WTC11 (cell line): ENCODE results near the gene CRYZ. TPM values are rescaled to one million over a fixed set of nuclear protein-coding genes. Genes with fewer than 3 reads are reported as not detected.

Experiments used
- ATAC-seq: fragments of 200-7000 bp; cut with Tn5 transposase; 2 replicates; pipeline ENCODE4 v1.10.0; 2021; ENCODE audit warnings: mild to moderate bottlenecking, moderate library complexity
- CTCF ChIA-PET: fragments of 300-600 bp; sonication (Branson Sonifier 250); formaldehyde crosslinking; loops from one replicate; lab custom pipeline; 2021; ENCODE audit warnings: antibody characterized with exemption; lab: Charles Lee
- POLR2A ChIA-PET: fragments of 350-600 bp; sonication (Branson Sonifier 250); formaldehyde crosslinking; loops from one replicate; lab custom pipeline; 2021; ENCODE audit warnings: antibody characterized with exemption; lab: Charles Lee
- DNase-seq: peaks from one replicate; pipeline ENCODE4 v3.0.0; 2021; ENCODE audit warnings: low spot score
- H3K27ac Mint-ChIP-seq: 2 replicates; pipeline ENCODE4 v1.8.0; 2021; ENCODE audit warnings: mixed read lengths
- H3K27me3 Mint-ChIP-seq: 2 replicates; pipeline ENCODE4 v1.8.0; 2021; ENCODE audit warnings: low read depth, mild to moderate bottlenecking, moderate library complexity, mixed read lengths
- H3K36me3 Mint-ChIP-seq: 2 replicates; pipeline ENCODE4 v1.8.0; 2021; ENCODE audit warnings: mixed read lengths
- H3K4me1 Mint-ChIP-seq: 2 replicates; pipeline ENCODE4 v1.8.0; 2022; ENCODE audit warnings: mixed read lengths
- H3K4me3 Mint-ChIP-seq: 2 replicates; pipeline ENCODE4 v1.8.0; 2021; ENCODE audit warnings: mild to moderate bottlenecking, moderate library complexity, mixed read lengths
- H3K9me3 Mint-ChIP-seq: 2 replicates; pipeline ENCODE4 v1.8.0; 2021; ENCODE audit warnings: mixed read lengths
- CBFB ChIP-seq: sonication (generic); formaldehyde crosslinking; IDR thresholded peaks from 2 replicates; pipeline ENCODE4 v1.8.1; 2022; ENCODE audit warnings: mild to moderate bottlenecking, low read depth, missing genetic modification reagents
- CREB1 ChIP-seq: sonication (generic); formaldehyde crosslinking; IDR thresholded peaks from 2 replicates; pipeline ENCODE4 v1.8.0; 2023; ENCODE audit warnings: mild to moderate bottlenecking, missing genetic modification reagents
- ETV6 ChIP-seq: sonication (generic); formaldehyde crosslinking; IDR thresholded peaks from 2 replicates; pipeline ENCODE4 v1.8.1; 2022; ENCODE audit warnings: mild to moderate bottlenecking, missing genetic modification reagents
- HMGXB4 ChIP-seq: sonication (generic); formaldehyde crosslinking; IDR thresholded peaks from 2 replicates; pipeline ENCODE4 v1.8.1; 2023; ENCODE audit warnings: mild to moderate bottlenecking, moderate library complexity, missing genetic modification reagents
- KAT7 ChIP-seq: sonication (generic); formaldehyde crosslinking; IDR thresholded peaks from 2 replicates; pipeline ENCODE4 v1.8.1; 2023; ENCODE audit warnings: missing genetic modification reagents, mild to moderate bottlenecking, borderline replicate concordance
- NFYB ChIP-seq: sonication (generic); formaldehyde crosslinking; conservative IDR thresholded peaks from 2 replicates; pipeline ENCODE4 v1.8.0; 2022; ENCODE audit warnings: low read depth, missing genetic modification reagents
- NR2C2 ChIP-seq: sonication (generic); formaldehyde crosslinking; IDR thresholded peaks from 2 replicates; pipeline ENCODE4 v1.8.0; 2022; ENCODE audit warnings: mild to moderate bottlenecking, missing genetic modification reagents
- OVOL2 ChIP-seq: fragments of 250-450 bp; sonication (Bioruptor Pico); IDR thresholded peaks from 2 replicates; pipeline ENCODE4 v1.9.0; 2021; ENCODE audit warnings: mild to moderate bottlenecking, borderline replicate concordance
- PRRX2 ChIP-seq: fragments of 250-450 bp; sonication (Bioruptor Pico); IDR thresholded peaks from 2 replicates; pipeline ENCODE4 v1.8.0; 2021; ENCODE audit warnings: mild to moderate bottlenecking
- RORB ChIP-seq: fragments of 250-450 bp; sonication (Bioruptor Pico); IDR thresholded peaks from 2 replicates; pipeline ENCODE4 v1.9.0; 2021; ENCODE audit warnings: mild to moderate bottlenecking
- SP1 ChIP-seq: sonication (generic); formaldehyde crosslinking; conservative IDR thresholded peaks from 2 replicates; pipeline ENCODE4 v1.8.1; 2022; ENCODE audit warnings: missing genetic modification reagents
- TEAD1 ChIP-seq: sonication (generic); formaldehyde crosslinking; IDR thresholded peaks from 2 replicates; pipeline ENCODE4 v1.8.0; 2022; ENCODE audit warnings: mild to moderate bottlenecking, missing genetic modification reagents
- ZNF121 ChIP-seq: sonication (generic); formaldehyde crosslinking; IDR thresholded peaks from 2 replicates; pipeline ENCODE4 v1.8.0; 2023; ENCODE audit warnings: missing genetic modification reagents
- ZNF263 ChIP-seq: sonication (generic); formaldehyde crosslinking; IDR thresholded peaks from 2 replicates; pipeline ENCODE4 v1.8.1; 2022; ENCODE audit warnings: low read depth, mild to moderate bottlenecking, moderate library complexity, missing genetic modification reagents
- ZNF423 ChIP-seq: fragments of 250-450 bp; sonication (Bioruptor Pico); IDR thresholded peaks from 2 replicates; pipeline ENCODE4 v2.1.2; 2022; ENCODE audit warnings: mild to moderate bottlenecking, moderate library complexity
- total RNA-seq: library from RNA; stranded (reverse); gene quantifications from 3 replicates; pipeline ENCODE4 v1.2.3, GENCODE V29; 2021
- TF ChIP-seq, protein P1 (sequence below): sonication (generic); formaldehyde crosslinking; conservative IDR thresholded peaks from 2 replicates; pipeline ENCODE4 v1.8.1; 2022; ENCODE audit warnings: mild to moderate bottlenecking, missing genetic modification reagents
- TF ChIP-seq, protein P2 (sequence below): sonication (generic); formaldehyde crosslinking; IDR thresholded peaks from 2 replicates; pipeline ENCODE4 v1.8.0; 2023; ENCODE audit warnings: missing genetic modification reagents
- TF ChIP-seq, protein P3 (sequence below): fragments of 200-600 bp; IDR thresholded peaks from 2 replicates; pipeline ENCODE4 v1.8.0; 2022; ENCODE audit warnings: antibody characterized with exemption

Gene CRYZ
- total RNA-seq, 1 experiment from 2014 or later = 42.2 TPM

- ChIA-PET POLR2A (no interaction called here), CTCF (no interaction called here)
- Mint-ChIP-seq H3K27ac (no peak overlapping the region), H3K27me3 (no peaks in the 10 kb centered on the region), H3K36me3 (no peaks in the 10 kb centered on the region), H3K4me3 (no peak overlapping the region), H3K4me1 (no peaks in the 10 kb centered on the region), H3K9me3 (no peaks in the 10 kb centered on the region)
- TF ChIP-seq ZNF263 (CRISPR knock-in tag) = no peak
- TF ChIP-seq CREB1 = no peak
- no peak for TF ChIP-seq SP1 (CRISPR knock-in tag)
- TF ChIP-seq PRRX2 (CRISPR knock-in tag) = no peak
- no peak for TF ChIP-seq KAT7 (CRISPR knock-in tag)
- TF ChIP-seq, protein P1, sequence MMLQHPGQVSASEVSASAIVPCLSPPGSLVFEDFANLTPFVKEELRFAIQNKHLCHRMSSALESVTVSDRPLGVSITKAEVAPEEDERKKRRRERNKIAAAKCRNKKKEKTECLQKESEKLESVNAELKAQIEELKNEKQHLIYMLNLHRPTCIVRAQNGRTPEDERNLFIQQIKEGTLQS = no peak
- TF ChIP-seq NR2C2 (CRISPR knock-in tag) = no peak
- TF ChIP-seq HMGXB4 = no peak
- TF ChIP-seq, protein P2, sequence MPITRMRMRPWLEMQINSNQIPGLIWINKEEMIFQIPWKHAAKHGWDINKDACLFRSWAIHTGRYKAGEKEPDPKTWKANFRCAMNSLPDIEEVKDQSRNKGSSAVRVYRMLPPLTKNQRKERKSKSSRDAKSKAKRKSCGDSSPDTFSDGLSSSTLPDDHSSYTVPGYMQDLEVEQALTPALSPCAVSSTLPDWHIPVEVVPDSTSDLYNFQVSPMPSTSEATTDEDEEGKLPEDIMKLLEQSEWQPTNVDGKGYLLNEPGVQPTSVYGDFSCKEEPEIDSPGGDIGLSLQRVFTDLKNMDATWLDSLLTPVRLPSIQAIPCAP = no peak
- TF ChIP-seq RORB (CRISPR knock-in tag) = no peak
- no peak for TF ChIP-seq TEAD1 (CRISPR knock-in tag)
- DNase-seq = no peak
- no peak for ATAC-seq
Observed at GRCh38 chr1:74772945-74773344, 40.1 kb upstream of the CRYZ start.

- Mint-ChIP-seq H3K9me3 (no peaks in the 10 kb centered on the region), H3K4me3 (no peak overlapping the region), H3K4me1 (no peaks in the 10 kb centered on the region), H3K27ac (no peak overlapping the region), H3K36me3 (no peaks in the 10 kb centered on the region), H3K27me3 (no peaks in the 10 kb centered on the region)
- CTCF ChIA-PET = interaction anchor here (0.5 to 1.2 kb wide), 26 partner anchors 9 to 842 kb away, joined by 3 to 8 read pairs (median 3); partner anchors contain the start of genes CRYZ, LHX8 and TYW3
- ATAC-seq (peak; percentile 60; the same call in 1 of the 2 replicates), DNase-seq (no peak)
- POLR2A ChIA-PET = interaction anchor here (0.5 to 0.6 kb wide), 2 partner anchors 9 to 430 kb away, joined by 3 to 4 read pairs; no protein-coding TSS in a partner anchor
- TF ChIP-seq ETV6 (CRISPR knock-in tag) = no peak
- TF ChIP-seq NFYB (CRISPR knock-in tag) = no peak
- no peak for TF ChIP-seq CBFB (CRISPR knock-in tag)
- TF ChIP-seq CREB1 = no peak
- no peak for TF ChIP-seq ZNF121
- TF ChIP-seq ZNF423 (CRISPR knock-in tag) = no peak
- TF ChIP-seq, protein P3, sequence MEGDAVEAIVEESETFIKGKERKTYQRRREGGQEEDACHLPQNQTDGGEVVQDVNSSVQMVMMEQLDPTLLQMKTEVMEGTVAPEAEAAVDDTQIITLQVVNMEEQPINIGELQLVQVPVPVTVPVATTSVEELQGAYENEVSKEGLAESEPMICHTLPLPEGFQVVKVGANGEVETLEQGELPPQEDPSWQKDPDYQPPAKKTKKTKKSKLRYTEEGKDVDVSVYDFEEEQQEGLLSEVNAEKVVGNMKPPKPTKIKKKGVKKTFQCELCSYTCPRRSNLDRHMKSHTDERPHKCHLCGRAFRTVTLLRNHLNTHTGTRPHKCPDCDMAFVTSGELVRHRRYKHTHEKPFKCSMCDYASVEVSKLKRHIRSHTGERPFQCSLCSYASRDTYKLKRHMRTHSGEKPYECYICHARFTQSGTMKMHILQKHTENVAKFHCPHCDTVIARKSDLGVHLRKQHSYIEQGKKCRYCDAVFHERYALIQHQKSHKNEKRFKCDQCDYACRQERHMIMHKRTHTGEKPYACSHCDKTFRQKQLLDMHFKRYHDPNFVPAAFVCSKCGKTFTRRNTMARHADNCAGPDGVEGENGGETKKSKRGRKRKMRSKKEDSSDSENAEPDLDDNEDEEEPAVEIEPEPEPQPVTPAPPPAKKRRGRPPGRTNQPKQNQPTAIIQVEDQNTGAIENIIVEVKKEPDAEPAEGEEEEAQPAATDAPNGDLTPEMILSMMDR = peak; percentile 33; the same call in 1 of the 2 replicates
Observed at GRCh38 chr1:74771913-74772515, 39.2 kb upstream of the CRYZ start.

DNA sequence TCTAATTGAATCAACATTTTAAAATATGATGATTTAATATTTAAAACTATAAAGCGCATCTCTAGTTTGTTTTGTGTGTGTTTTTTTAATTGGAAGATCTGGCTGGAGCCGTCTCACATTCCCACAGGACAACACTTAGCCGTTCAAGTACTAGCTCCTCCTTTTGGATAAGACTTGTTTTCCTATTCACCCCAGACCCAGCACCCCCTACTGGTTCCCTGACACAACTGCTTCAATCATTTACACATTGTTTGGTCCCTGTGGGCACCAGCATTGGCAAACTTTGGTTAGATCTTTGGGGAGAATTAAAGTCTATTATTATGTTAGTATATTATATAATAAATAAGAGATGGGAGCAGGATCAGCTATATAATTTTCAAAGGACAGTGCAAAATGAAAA is 34.6 kb upstream of the CRYZ start:
- ATAC-seq (peak; percentile 95), DNase-seq (peak; percentile 54)
- H3K36me3 Mint-ChIP-seq = peaks cover 6% of the 10 kb centered on the region; the same call in 1 of the 2 replicates
- H3K4me1 Mint-ChIP-seq = no peaks in the 10 kb centered on the region
- no peak overlapping the region for H3K27ac Mint-ChIP-seq
- H3K9me3 Mint-ChIP-seq = no peaks in the 10 kb centered on the region
- TF ChIP-seq, protein P3 = peak; percentile 42; the same call in 1 of the 2 replicates
- TF ChIP-seq NR2C2 (CRISPR knock-in tag) (no peak), OVOL2 (CRISPR knock-in tag) (no peak)
- no peak overlapping the region for H3K4me3 Mint-ChIP-seq
- ChIA-PET POLR2A (no interaction called here), CTCF (interaction anchor here (0.5 to 1.5 kb wide), 38 partner anchors 8 to 681 kb away, joined by 3 to 15 read pairs (median 4); partner anchors contain the start of genes CRYZ, ERICH3, LHX8 and TYW3)
- no peaks in the 10 kb centered on the region for H3K27me3 Mint-ChIP-seq
